B cell (primary cell): Measurements from ENCODE around the gene TAF1. TPM values are rescaled to one million over a fixed set of nuclear protein-coding genes. Genes with fewer than 3 reads are reported as not detected.
"Not testable (repeated sequence)": the region's sequence is repeated elsewhere in the genome, so short reads cannot be mapped to it uniquely, and the experiment has no call there.

ENCODE experiments used
- ATAC-seq: fragments of 200-7000 bp; cut with Tn5 transposase; one replicate; pipeline ENCODE4 v1.10.0; 2021; ENCODE audit warnings: low read depth, mild to moderate bottlenecking, moderate number of reproducible peaks, moderate library complexity
- CTCF ChIA-PET: fragments of 350-600 bp; sonication (Branson Sonifier 250); formaldehyde crosslinking; loops from one replicate; lab custom pipeline; 2021; ENCODE audit warnings: antibody characterized with exemption, inconsistent platforms; lab: Charles Lee
- POLR2A ChIA-PET: fragments of 350-600 bp; sonication (Branson Sonifier 250); formaldehyde crosslinking; loops from one replicate; lab custom pipeline; 2021; ENCODE audit warnings: antibody characterized with exemption; lab: Charles Lee
- DNase-seq: peaks from one replicate; pipeline ENCODE4 v3.0.0; 2013
- H2AFZ ChIP-seq: 2 replicates; pipeline ENCODE4 v1.6.1; 2012; ENCODE audit warnings: mild to moderate bottlenecking, low read depth, low read length; ENCODE audit not compliant: insufficient read depth, poor library complexity, severe bottlenecking
- H3K27ac ChIP-seq, 2 donors: 1 replicate in 1 of 2; 2 replicates in 1 of 2; pipeline ENCODE4 v1.5.1; 2012 to 2013; ENCODE audit warnings: low read length in 2 of 2, mild to moderate bottlenecking in 2 of 2, moderate library complexity in 1 of 2
- H3K27me3 ChIP-seq, 4 experiments: fragments of 200-600 bp in 1 of 4; sonication (generic) in 1 of 4; replicated peaks in 1 of 4; 1 replicate in 2 of 4; 2 replicates in 2 of 4; pipeline versions ENCODE4 v1.6.1 to v1.7.0; 2013 to 2016; ENCODE audit warnings: low read length in 3 of 4, mild to moderate bottlenecking in 2 of 4, mixed read lengths in 1 of 4, moderate library complexity in 1 of 4; ENCODE audit not compliant: insufficient read depth in 4 of 4, control insufficient read depth in 3 of 4; ENCODE audit errors: control extremely low read depth in 1 of 4
- H3K36me3 ChIP-seq, 2 experiments: replicated peaks in 1 of 2; 1 replicate in 1 of 2; 2 replicates in 1 of 2; pipeline versions ENCODE4 v1.6.1 to v1.7.1; 2013; ENCODE audit warnings: low read length in 1 of 2; ENCODE audit not compliant: insufficient read depth in 2 of 2, control insufficient read depth in 1 of 2; ENCODE audit errors: control extremely low read depth in 1 of 2, extremely low read depth in 1 of 2
- H3K4me1 ChIP-seq, 2 donors: fragments of 200-600 bp in 1 of 2; sonication (generic) in 1 of 2; 1 replicate in 1 of 2; 2 replicates in 1 of 2; pipeline versions ENCODE4 v1.5.1 to v1.6.1; 2013 to 2017; ENCODE audit warnings: low read length in 2 of 2; ENCODE audit not compliant: control insufficient read depth in 2 of 2, insufficient read depth in 2 of 2
- H3K4me2 ChIP-seq: replicated peaks from 2 replicates; pipeline ENCODE3; 2012; ENCODE audit warnings: mild to moderate bottlenecking, low read depth, low read length; ENCODE audit not compliant: poor library complexity, severe bottlenecking
- H3K4me3 ChIP-seq, 5 experiments: fragments of 200-600 bp in 1 of 5; sonication (generic) in 1 of 5; 1 replicate in 3 of 5; 2 replicates in 2 of 5; pipeline versions ENCODE4 v1.5.1 to v1.7.0; 2011 to 2016; ENCODE audit warnings: low read length in 4 of 5, mild to moderate bottlenecking in 4 of 5, low read depth in 2 of 5, control low read depth in 1 of 5, moderate library complexity in 1 of 5; ENCODE audit not compliant: insufficient read depth in 1 of 5; ENCODE audit errors: control extremely low read depth in 1 of 5, extremely low read depth in 1 of 5
- H3K79me2 ChIP-seq: fragments of 200-600 bp; sonication (generic); one replicate; pipeline ENCODE4 v1.6.0; 2016; ENCODE audit warnings: low read length; ENCODE audit not compliant: control insufficient read depth, insufficient read depth
- H3K9ac ChIP-seq: fragments of 200-600 bp; sonication (generic); 2 replicates; pipeline ENCODE4 v1.6.1; 2017; ENCODE audit warnings: mild to moderate bottlenecking, low read length, moderate library complexity
- H3K9me3 ChIP-seq, 3 donors: one replicate each; pipeline versions ENCODE4 v1.6.1 to v1.7.1; 2013; ENCODE audit warnings: low read length in 2 of 3; ENCODE audit not compliant: control insufficient read depth in 2 of 3, insufficient read depth in 1 of 3; ENCODE audit errors: control extremely low read depth in 1 of 3
- H4K20me1 ChIP-seq: 2 replicates; pipeline ENCODE4 v1.6.0; 2012; ENCODE audit warnings: mild to moderate bottlenecking, low read length; ENCODE audit not compliant: insufficient read depth, control insufficient read depth, poor library complexity, severe bottlenecking
- H3K27ac Mint-ChIP-seq: one replicate; pipeline ENCODE4 v1.8.0; 2021; ENCODE audit warnings: mixed read lengths
- H3K27me3 Mint-ChIP-seq: one replicate; pipeline ENCODE4 v1.8.0; 2021; ENCODE audit warnings: mixed read lengths
- H3K4me1 Mint-ChIP-seq: one replicate; pipeline ENCODE4 v1.8.0; 2021; ENCODE audit warnings: mixed read lengths
- H3K4me3 Mint-ChIP-seq: one replicate; pipeline ENCODE4 v1.8.0; 2021; ENCODE audit warnings: mixed read lengths
- H3K9me3 Mint-ChIP-seq: one replicate; pipeline ENCODE4 v1.8.0; 2022; ENCODE audit warnings: mixed read lengths; ENCODE audit not compliant: insufficient read depth
- CTCF ChIP-seq: fragments of 200-600 bp; IDR thresholded peaks from one replicate; pipeline ENCODE4 v1.8.0; 2022; ENCODE audit warnings: antibody characterized with exemption, mild to moderate bottlenecking
- EZH2 ChIP-seq: IDR thresholded peaks from 2 replicates; pipeline ENCODE4 v1.6.1; 2012; ENCODE audit warnings: borderline replicate concordance, low read depth, mild to moderate bottlenecking, moderate library complexity, low read length; ENCODE audit not compliant: insufficient read depth, poor library complexity, severe bottlenecking
- WGBS: methylation state at CpG from one replicate; pipeline ENCODE4 v1.1.5; 2013; ENCODE audit warnings: missing lambda C conversion rate; ENCODE audit not compliant: insufficient coverage; 5-methylcytosine and 5-hydroxymethylcytosine counted together
- intact Hi-C: fragments of 100-400 bp; cut with micrococcal nuclease; formaldehyde crosslinking; loops from one replicate; pipeline ENCODE4 v1.10.0; 2022
- polyA plus RNA-seq: library from polyadenylated mRNA; depleted of rRNA; stranded (reverse); fragments of >200 nt; gene quantifications from 2 replicates; pipeline ENCODE4 v1.2.3, GENCODE V29; 2012
- total RNA-seq, 2 donors: library from RNA; stranded (reverse); fragments of 120-200 nt in 1 of 2; gene quantifications; 1 replicate in 1 of 2; 2 replicates in 1 of 2; pipeline versions ENCODE4 v1.2.3 to v1.2.4, GENCODE V29; 2013 to 2022

Gene TAF1
- total and polyA plus RNA-seq, 2 donors (not counting 1 experiment from before 2014, with no cell fraction given), result 12.2 to 97.5 TPM

- TF ChIP-seq CTCF, result no peak
- TF ChIP-seq EZH2, result no peak
- ChIA-PET POLR2A (no interaction called here), CTCF (no interaction called here)
- intact Hi-C loops, result no loop called here
- Mint-ChIP-seq H3K9me3 (no peaks in the 10 kb centered on the region), H3K4me3 (no peak overlapping the region), H3K27ac (no peak overlapping the region), H3K27me3 (no peaks in the 10 kb centered on the region), H3K4me1 (no peaks in the 10 kb centered on the region)
- no peak overlapping the region for H3K9ac ChIP-seq
- H3K36me3 ChIP-seq, result peaks cover 0 to 39% of the 10 kb centered on the region in 2 experiments
- no peak overlapping the region for H3K4me2 ChIP-seq
- H3K4me1 ChIP-seq, result no peaks in the 10 kb centered on the region
- H4K20me1 ChIP-seq, result no peaks in the 10 kb centered on the region
- H3K27me3 ChIP-seq, result no peaks in the 10 kb centered on the region
- no peak for DNase-seq
- H3K4me3 ChIP-seq, result no peak overlapping the region
- H3K79me2 ChIP-seq, result no peaks in the 10 kb centered on the region
- no peak overlapping the region for H3K27ac ChIP-seq
- no CpG with 5 or more reads among the region's 1 CpG for WGBS
- H3K9me3 ChIP-seq, result no peaks in the 10 kb centered on the region
- no peak overlapping the region for H2AFZ ChIP-seq
- no peak for ATAC-seq
These were observed 34.6 kb downstream of the TAF1 start for GRCh38 chrX:71400710-71401109.

GRCh38 chrX:71416260-71416659 is 50.1 kb downstream of the TAF1 start:
- H3K9me3 ChIP-seq, H3K4me3 ChIP-seq, CTCF ChIA-PET, H3K79me2 ChIP-seq, H3K4me1 Mint-ChIP-seq, H3K27ac ChIP-seq, H3K9me3 Mint-ChIP-seq, DNase-seq, H3K4me2 ChIP-seq, H3K27me3 ChIP-seq, ATAC-seq, H3K4me1 ChIP-seq, H3K27ac Mint-ChIP-seq, H4K20me1 ChIP-seq, H3K4me3 Mint-ChIP-seq, H2AFZ ChIP-seq, POLR2A ChIA-PET, H3K9ac ChIP-seq, H3K27me3 Mint-ChIP-seq: not testable (repeated sequence)
- intact Hi-C loops, result loop anchor here (5.0 kb wide), 1 partner anchor 236 kb away; no protein-coding TSS in a partner anchor
- no CpG with 5 or more reads among the region's 5 CpGs for WGBS
- H3K36me3 ChIP-seq, result peaks cover 0 to 15% of the 10 kb centered on the region in 2 experiments
